Esophagus squamous epithelium (tissue), 5 donors: ENCODE data around the gene NRARP. TPM values are rescaled to one million over a fixed set of nuclear protein-coding genes. Genes with fewer than 3 reads are reported as not detected.
A peak's percentile ranks its signal among the peaks of the same experiment; 100 is the strongest.

Experiments
- DNase-seq: peaks from one replicate; lab custom pipeline; 2025; lab: John Stamatoyannopoulos, UW
- H3K27ac ChIP-seq, 4 donors: fragments of 200-600 bp; sonication (generic); one replicate each; pipeline ENCODE4 v1.5.1; 2016 to 2019; ENCODE audit warnings: mild to moderate bottlenecking in 1 of 4
- H3K27me3 ChIP-seq, 4 donors: fragments of 200-600 bp; sonication (generic); 1 replicate in 3 of 4; 2 replicates in 1 of 4; pipeline versions ENCODE4 v1.5.1 to v1.6.0; 2017 to 2021; ENCODE audit warnings: antibody characterized with exemption in 1 of 4
- H3K36me3 ChIP-seq, 3 donors: fragments of 200-600 bp; sonication (generic); one replicate each; pipeline ENCODE4 v1.5.1; 2016 to 2019
- H3K4me1 ChIP-seq, 3 donors: fragments of 200-600 bp; sonication (generic); one replicate each; pipeline ENCODE4 v1.5.1; 2017 to 2019
- H3K4me3 ChIP-seq, 4 donors: fragments of 200-600 bp; sonication (generic); 1 replicate in 3 of 4; 2 replicates in 1 of 4; pipeline ENCODE4 v1.5.1; 2016 to 2019; ENCODE audit warnings: mild to moderate bottlenecking in 2 of 4, moderate library complexity in 1 of 4
- H3K9me3 ChIP-seq, 3 donors: fragments of 200-600 bp; sonication (generic); one replicate each; pipeline ENCODE4 v1.5.1; 2016 to 2019
- POLR2A ChIP-seq, 4 donors: fragments of 450-650 bp; IDR thresholded peaks; one replicate each; pipeline ENCODE4 v1.6.1; 2017; ENCODE audit warnings: antibody characterized with exemption in 4 of 4, mild to moderate bottlenecking in 4 of 4, moderate library complexity in 3 of 4
- WGBS, 2 donors: methylation state at CpG; one replicate each; pipeline ENCODE4 v1.1.5; 2018; 5-methylcytosine and 5-hydroxymethylcytosine counted together
- intact Hi-C: fragments of 100-400 bp; cut with DNase I; formaldehyde crosslinking; loops from one replicate; pipeline ENCODE4 v1.15.0; 2022
- total RNA-seq, 4 donors: library from RNA; depleted of rRNA; stranded (reverse); fragments of >200 nt; gene quantifications; one replicate each; pipeline ENCODE4 v1.1.0, GENCODE V29; 2016
- TF ChIP-seq, protein P1 (sequence below), 6 experiments: fragments of 450-650 bp in 4 of 6; fragments of 200-600 bp in 2 of 6; sonication (generic) in 2 of 6; IDR thresholded peaks; one replicate each; pipeline ENCODE4 v1.5.1; 2016 to 2019; ENCODE audit warnings: antibody characterized with exemption in 6 of 6, mild to moderate bottlenecking in 4 of 6, moderate library complexity in 4 of 6
- donor health status: DM: yes; HTN: yes; CAD: no.

NRARP gene
- total RNA-seq, 4 donors from 2014 or later = 19.6 to 33.9 (median 27.5) TPM

DNA sequence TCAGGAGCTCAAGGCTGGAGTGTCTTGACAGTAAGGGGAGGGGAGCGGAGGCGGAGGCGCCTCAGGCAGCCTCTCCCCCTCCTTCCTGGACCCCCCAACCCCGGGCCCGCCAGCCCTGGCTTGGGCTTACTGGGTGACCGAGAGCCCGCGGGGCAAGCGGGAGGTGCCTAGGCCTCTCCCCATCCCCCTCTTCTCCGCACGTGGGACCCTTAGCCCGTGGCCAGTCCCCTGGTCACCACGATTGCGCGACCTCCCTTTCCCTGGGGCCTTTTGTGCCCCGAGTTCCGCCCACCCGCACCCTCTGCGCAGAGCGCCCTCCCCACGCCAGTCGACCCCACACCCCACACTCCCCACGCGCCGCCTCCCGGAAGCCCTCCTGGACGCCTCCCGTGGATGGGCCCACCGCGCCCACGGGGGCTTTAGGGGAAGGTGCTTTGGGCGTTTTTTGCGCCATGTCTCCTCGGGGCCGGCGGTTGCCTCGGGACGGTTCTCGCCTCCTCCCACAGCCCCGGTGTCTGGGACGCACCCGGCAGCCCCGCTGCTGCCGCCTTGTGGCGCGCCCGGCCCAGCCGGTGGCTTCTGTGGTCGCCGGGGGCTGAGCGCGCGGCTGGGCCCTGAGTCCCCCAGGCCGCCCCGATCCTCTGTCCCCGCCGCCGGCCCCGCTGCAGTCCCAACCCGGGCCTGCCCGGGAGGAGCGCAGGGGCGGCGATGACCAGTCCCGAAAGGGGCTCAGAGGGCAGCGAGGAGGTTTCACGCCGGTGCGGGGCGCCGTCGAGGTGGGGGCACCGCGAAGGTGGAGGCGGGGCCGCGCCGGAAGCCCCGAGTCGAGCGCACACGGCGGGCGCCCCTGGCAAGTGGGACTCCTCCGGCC, 21.4 kb downstream of the NRARP start:
- no peak overlapping the region for H3K27ac ChIP-seq
- WGBS, 2 donors = 72 to 83% methylated on average over 8 to 18 of the region's 85 CpGs
- H3K4me3 ChIP-seq = peak overlapping the region in 2 of 4 donors; percentile 16 to 48
- no peaks in the 10 kb centered on the region for H3K9me3 ChIP-seq
- TF ChIP-seq, protein P1, sequence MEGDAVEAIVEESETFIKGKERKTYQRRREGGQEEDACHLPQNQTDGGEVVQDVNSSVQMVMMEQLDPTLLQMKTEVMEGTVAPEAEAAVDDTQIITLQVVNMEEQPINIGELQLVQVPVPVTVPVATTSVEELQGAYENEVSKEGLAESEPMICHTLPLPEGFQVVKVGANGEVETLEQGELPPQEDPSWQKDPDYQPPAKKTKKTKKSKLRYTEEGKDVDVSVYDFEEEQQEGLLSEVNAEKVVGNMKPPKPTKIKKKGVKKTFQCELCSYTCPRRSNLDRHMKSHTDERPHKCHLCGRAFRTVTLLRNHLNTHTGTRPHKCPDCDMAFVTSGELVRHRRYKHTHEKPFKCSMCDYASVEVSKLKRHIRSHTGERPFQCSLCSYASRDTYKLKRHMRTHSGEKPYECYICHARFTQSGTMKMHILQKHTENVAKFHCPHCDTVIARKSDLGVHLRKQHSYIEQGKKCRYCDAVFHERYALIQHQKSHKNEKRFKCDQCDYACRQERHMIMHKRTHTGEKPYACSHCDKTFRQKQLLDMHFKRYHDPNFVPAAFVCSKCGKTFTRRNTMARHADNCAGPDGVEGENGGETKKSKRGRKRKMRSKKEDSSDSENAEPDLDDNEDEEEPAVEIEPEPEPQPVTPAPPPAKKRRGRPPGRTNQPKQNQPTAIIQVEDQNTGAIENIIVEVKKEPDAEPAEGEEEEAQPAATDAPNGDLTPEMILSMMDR (IDR thresholded peaks at IDR 0.05) = peak; percentile 15 to 54 (median 24)
- no peak for TF ChIP-seq POLR2A (IDR thresholded peaks at IDR 0.05)
- intact Hi-C loops = no loop called here
- DNase-seq = no peak
- peaks cover 0 to 43% (median 0%) of the 10 kb centered on the region in 3 donors for H3K36me3 ChIP-seq
- peaks cover 24 to 50% (median 40%) of the 10 kb centered on the region in 3 donors for H3K4me1 ChIP-seq
- H3K27me3 ChIP-seq = peaks cover 0 to 50% (median 0%) of the 10 kb centered on the region in 4 donors

DNA sequence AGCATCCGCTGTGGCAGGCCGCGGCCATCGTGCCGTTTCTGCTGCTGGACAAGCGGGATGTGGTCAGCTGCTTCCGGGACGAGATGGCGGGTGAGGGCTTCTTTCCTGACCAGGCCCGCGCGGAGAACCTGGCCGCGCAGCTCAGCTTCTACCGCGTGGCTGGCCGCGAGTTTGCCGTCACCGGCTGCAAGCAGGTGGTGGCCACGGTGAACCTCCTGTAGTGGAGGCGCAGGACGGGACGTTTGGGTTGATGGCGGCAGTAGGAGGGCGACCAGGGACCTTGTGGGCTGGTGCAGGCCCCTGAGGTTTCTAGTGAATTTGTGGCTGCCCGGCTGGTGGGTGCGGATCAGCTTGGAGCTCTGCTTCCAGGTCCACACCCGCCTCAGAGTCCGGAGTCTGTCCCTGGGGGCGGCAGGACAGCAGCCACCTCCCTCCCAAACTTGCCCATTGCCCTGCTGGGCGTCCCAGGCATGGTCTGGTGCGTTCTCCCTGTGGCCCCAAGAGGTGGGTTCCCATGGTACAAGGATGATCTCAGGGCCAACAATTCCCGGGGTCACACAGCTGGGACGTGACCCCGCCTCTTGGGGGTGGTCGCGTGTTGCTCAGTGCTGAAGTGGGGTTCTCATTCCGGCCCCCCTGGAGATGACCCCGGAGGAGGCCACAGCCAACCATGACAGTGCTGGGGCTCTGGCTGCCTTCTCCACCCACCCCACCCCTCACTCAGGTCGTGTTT, 22.2 kb downstream of the NRARP start:
- intact Hi-C loops = no loop called here
- H3K4me3 ChIP-seq = no peak overlapping the region
- DNase-seq = no peak
- 82 to 93% methylated on average over 16 to 22 of the region's 41 CpGs for WGBS, 2 donors
- peaks cover 0 to 43% (median 0%) of the 10 kb centered on the region in 3 donors for H3K36me3 ChIP-seq
- peaks cover 0 to 50% (median 0%) of the 10 kb centered on the region in 4 donors for H3K27me3 ChIP-seq
- H3K9me3 ChIP-seq = no peaks in the 10 kb centered on the region
- H3K27ac ChIP-seq = no peak overlapping the region
- peaks cover 26 to 58% (median 44%) of the 10 kb centered on the region in 3 donors for H3K4me1 ChIP-seq
- TF ChIP-seq, protein P1 (IDR thresholded peaks at IDR 0.05) = no peak
- no peak for TF ChIP-seq POLR2A (IDR thresholded peaks at IDR 0.05)

DNA sequence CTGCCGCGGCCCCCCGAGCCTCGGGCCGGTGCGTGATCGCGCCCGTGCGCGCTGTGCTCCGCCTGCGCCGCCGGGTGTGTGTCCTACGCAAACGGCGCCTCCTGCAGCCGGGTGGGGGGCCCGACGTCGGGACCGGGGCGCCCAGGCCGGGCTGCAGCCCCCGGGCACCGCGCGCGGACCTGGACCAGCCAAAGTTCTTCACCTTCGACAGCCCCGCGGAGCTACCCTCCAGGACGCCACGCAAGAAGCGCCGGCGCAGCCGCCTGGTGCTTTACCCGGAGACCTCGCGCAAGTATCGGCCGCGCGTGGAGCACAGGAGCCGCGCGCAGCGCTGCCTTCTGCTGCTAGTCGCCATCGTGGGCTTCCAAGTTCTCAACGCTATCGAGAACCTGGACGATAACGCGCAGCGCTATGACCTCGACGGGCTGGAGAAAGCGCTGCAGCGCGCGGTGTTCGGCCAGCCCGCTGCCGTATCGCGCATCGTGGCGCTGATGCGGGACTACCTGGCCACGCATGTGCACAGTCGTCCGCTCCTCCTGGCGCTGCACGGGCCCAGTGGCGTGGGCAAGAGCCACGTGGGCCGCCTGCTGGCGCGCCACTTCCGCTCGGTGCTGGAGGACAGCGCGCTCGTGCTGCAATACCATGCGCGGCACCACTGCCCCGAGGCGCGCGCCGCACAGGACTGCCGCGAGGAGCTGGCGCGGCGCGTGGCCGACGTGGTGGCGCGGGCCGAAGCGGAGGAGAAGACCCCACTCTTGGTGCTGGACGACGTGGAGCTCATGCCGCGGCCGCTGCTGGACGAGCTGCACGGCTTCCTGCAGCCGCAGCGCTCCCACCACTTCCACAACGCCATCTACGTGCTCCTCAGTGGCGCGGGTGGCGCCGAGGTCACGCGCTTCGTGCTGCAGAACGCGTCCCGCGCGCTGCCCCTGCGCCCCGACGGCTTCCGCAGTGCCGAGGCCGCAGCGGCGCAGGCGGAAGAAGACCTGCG, 23.1 kb downstream of the NRARP start:
- Histone ChIP-seq H3K4me3 (peak overlapping the region; percentile 43 to 61 (median 56)), H3K27me3 (peaks cover 0 to 50% (median 0%) of the 10 kb centered on the region in 4 donors), H3K4me1 (peaks cover 32 to 67% (median 48%) of the 10 kb centered on the region in 3 donors), H3K27ac (peak overlapping the region in 3 of 4 donors; percentile 81 to 87 (median 86)), H3K36me3 (peaks cover 0 to 43% (median 0%) of the 10 kb centered on the region in 3 donors), H3K9me3 (no peaks in the 10 kb centered on the region)
- DNase-seq = no peak
- intact Hi-C loops = no loop called here
- TF ChIP-seq POLR2A (IDR thresholded peaks at IDR 0.05) = no peak
- TF ChIP-seq, protein P1 (IDR thresholded peaks at IDR 0.05) = no peak
- WGBS, 2 donors = 90 to 96% methylated on average over 6 to 38 of the region's 139 CpGs

DNA sequence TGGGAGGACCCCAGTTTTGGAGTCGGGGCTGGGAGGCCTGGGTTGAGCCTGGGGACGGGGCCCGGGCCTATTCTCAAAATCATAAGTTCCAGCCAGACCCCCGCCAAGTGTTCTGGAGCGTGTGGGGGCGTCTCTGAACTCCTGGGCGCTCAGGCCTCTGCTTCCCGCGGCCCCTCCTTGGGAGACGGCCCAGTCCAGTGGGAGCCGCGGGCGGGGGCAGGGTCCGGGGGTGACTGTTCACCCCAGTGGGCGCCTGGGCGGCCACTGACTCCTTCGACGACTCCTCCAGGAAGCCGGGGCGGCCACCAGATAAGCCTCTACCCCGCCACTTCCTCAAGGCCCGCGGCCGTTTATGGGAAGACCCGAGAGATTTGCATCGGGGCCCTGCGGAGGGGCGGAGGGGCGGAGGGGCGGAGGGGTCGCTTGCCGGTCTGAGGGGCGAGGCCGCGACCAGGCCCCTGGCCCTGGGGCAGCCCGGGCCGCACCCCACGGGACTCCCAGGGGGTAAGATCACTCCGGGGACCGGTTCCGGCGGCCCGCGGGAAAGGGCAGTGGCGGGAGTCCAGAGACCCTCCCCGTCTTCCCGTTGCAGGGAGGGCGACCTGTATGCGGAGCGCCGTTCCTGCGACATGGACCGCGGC, 23.9 kb downstream of the NRARP start:
- Histone ChIP-seq H3K36me3 (peaks cover 0 to 41% (median 2%) of the 10 kb centered on the region in 3 donors), H3K4me1 (peaks cover 34 to 75% (median 51%) of the 10 kb centered on the region in 3 donors), H3K27me3 (peaks cover 0 to 50% (median 0%) of the 10 kb centered on the region in 4 donors), H3K9me3 (no peaks in the 10 kb centered on the region), H3K27ac (peak overlapping the region; percentile 81 to 87 (median 84)), H3K4me3 (peak overlapping the region; percentile 43 to 61 (median 56))
- intact Hi-C loops = no loop called here
- 37% methylated on average over 8 of the region's 54 CpGs; no CpG with 5 or more reads in 1 of the 2 donors for WGBS, 2 donors
- TF ChIP-seq, protein P1 (IDR thresholded peaks at IDR 0.05) = no peak
- no peak for TF ChIP-seq POLR2A (IDR thresholded peaks at IDR 0.05)
- DNase-seq = no peak
